Calu3 (cell line): ENCODE results near the gene TEAD4. TPM values are rescaled to one million over a fixed set of nuclear protein-coding genes. Genes with fewer than 3 reads are reported as not detected.

Experiments
- BruUV-seq: library from RNA; stranded (reverse); fragments of 400-500 nt; replicated peaks from 2 replicates; lab custom pipeline; 2021; lab: Mats Ljungman, UMichigan
- CTCF ChIA-PET: fragments of 300-600 bp; sonication (Branson Sonifier 250); formaldehyde crosslinking; loops from one replicate; lab custom pipeline; 2022; ENCODE audit warnings: antibody characterized with exemption; lab: Charles Lee
- DNase-seq: peaks from one replicate; pipeline ENCODE4 v3.0.0; 2022
- H3K27ac Mint-ChIP-seq: one replicate; pipeline ENCODE4 v1.8.0; 2022; ENCODE audit warnings: mixed read lengths; ENCODE audit not compliant: unreplicated experiment
- H3K27me3 Mint-ChIP-seq: one replicate; pipeline ENCODE4 v1.8.0; 2022; ENCODE audit warnings: mixed read lengths; ENCODE audit not compliant: unreplicated experiment
- H3K36me3 Mint-ChIP-seq: one replicate; pipeline ENCODE4 v1.8.0; 2022; ENCODE audit warnings: mild to moderate bottlenecking, moderate library complexity, mixed read lengths; ENCODE audit not compliant: insufficient read depth, unreplicated experiment
- H3K4me1 Mint-ChIP-seq: one replicate; pipeline ENCODE4 v1.8.0; 2022; ENCODE audit warnings: mild to moderate bottlenecking, low read depth, mixed read lengths; ENCODE audit not compliant: unreplicated experiment
- H3K4me3 Mint-ChIP-seq: one replicate; pipeline ENCODE4 v1.8.0; 2022; ENCODE audit warnings: mild to moderate bottlenecking, low read depth, moderate library complexity, mixed read lengths; ENCODE audit not compliant: unreplicated experiment
- H3K9me3 Mint-ChIP-seq: one replicate; pipeline ENCODE4 v1.8.0; 2022; ENCODE audit warnings: low read depth, mixed read lengths; ENCODE audit not compliant: unreplicated experiment
- CTCF ChIP-seq: fragments of 200-600 bp; IDR thresholded peaks from one replicate; pipeline ENCODE4 v1.8.0; 2022; ENCODE audit warnings: antibody characterized with exemption; ENCODE audit not compliant: unreplicated experiment
- intact Hi-C: fragments of 100-400 bp; cut with micrococcal nuclease; formaldehyde crosslinking; loops from one replicate; pipeline ENCODE4 v1.10.0; 2022; ENCODE audit not compliant: unreplicated experiment
- total RNA-seq: library from RNA; stranded (reverse); gene quantifications from 2 replicates; pipeline ENCODE4 v1.2.3, GENCODE V29; 2022

The TEAD4 gene
- total RNA-seq, 1 experiment from 2014 or later: 33.0 TPM

DNA sequence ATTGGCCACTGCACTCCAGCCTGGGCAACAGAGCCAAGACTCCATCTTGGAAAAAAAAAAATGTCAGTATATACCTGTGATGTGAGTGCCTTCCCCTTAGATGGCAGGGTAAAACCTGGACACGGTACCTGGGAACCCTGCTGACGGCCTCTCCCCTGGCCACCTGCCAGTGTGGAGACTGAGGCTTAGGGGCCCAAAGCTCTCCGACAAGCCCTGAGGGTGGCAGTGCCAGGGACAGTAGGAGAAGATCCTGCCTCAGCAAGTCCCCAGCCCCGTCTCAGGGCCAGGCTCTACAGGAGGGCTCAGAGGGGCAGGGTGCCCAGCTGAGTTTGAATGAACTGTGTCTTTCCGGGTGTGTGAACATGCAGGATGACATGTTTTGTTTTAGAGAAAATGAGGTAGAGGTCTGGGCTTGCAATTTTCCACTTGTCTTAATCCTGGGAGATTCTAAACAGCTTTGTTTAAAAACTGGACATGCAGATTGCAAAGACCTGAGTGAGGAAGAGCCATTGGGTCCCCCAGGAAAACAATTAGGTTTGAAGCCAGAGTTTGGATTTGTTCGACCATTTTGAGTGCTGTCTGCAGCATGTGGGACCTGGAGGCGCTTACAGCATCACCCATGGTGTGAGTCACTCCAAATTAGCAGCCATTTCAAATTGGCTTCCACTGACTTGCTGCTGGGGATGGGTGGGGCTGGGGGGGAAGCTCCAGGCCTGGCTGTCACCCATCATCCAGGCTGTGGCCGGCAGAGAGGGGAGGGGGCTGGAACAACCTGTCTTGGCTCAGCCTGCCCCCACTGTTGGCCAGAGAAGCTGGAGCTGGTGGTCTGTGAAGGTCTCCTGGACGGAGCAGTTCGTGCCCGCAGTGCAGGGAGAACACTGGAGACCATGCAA lies 128.8 kb downstream of the TEAD4 start:
- BruUV-seq: no TSS peak
- intact Hi-C loops: no loop called here
- H3K27ac Mint-ChIP-seq: no peak overlapping the region
- no peaks in the 10 kb centered on the region for H3K9me3 Mint-ChIP-seq
- CTCF ChIA-PET: interaction anchor here (0.9 to 1.3 kb wide), 2 partner anchors 9 to 12 kb away, joined by 3 to 4 read pairs; no protein-coding TSS in a partner anchor
- no peak for DNase-seq
- H3K4me1 Mint-ChIP-seq: peaks cover 11% of the 10 kb centered on the region
- no peak overlapping the region for H3K4me3 Mint-ChIP-seq
- TF ChIP-seq CTCF: no peak
- H3K27me3 Mint-ChIP-seq: no peaks in the 10 kb centered on the region
- no peaks in the 10 kb centered on the region for H3K36me3 Mint-ChIP-seq

- H3K9me3 Mint-ChIP-seq: no peaks in the 10 kb centered on the region
- no peak overlapping the region for H3K4me3 Mint-ChIP-seq
- peaks cover 11% of the 10 kb centered on the region for H3K4me1 Mint-ChIP-seq
- TF ChIP-seq CTCF: no peak
- no peaks in the 10 kb centered on the region for H3K27me3 Mint-ChIP-seq
- intact Hi-C loops: no loop called here
- BruUV-seq: no TSS peak
- H3K36me3 Mint-ChIP-seq: no peaks in the 10 kb centered on the region
- H3K27ac Mint-ChIP-seq: no peak overlapping the region
- DNase-seq: no peak
- CTCF ChIA-PET: no interaction called here
Observed at GRCh38 chr12:3089588-3089987, 130.4 kb downstream of the TEAD4 start.

Other genes with a start within 250 kb of the TEAD4 start
- 122 and 145 TPM in 2 replicates for gene FKBP4, start 164.4 kb upstream of the TEAD4 start, total RNA-seq
- gene ITFG2, start 146.7 kb upstream of the TEAD4 start, total RNA-seq: 26.7 and 31.9 TPM in 2 replicates
- not detected in 2 replicates for gene NRIP2, start 124.4 kb upstream of the TEAD4 start, total RNA-seq
- not detected in 2 replicates for gene TEX52, start 102.4 kb upstream of the TEAD4 start, total RNA-seq
- gene FOXM1, start 82.2 kb upstream of the TEAD4 start, total RNA-seq: 85.8 and 103 TPM in 2 replicates
- 55.6 and 64.8 TPM in 2 replicates for gene RHNO1, start 82.2 kb upstream of the TEAD4 start, total RNA-seq
- 19.7 and 21.6 TPM in 2 replicates for gene TULP3, start 68.5 kb upstream of the TEAD4 start, total RNA-seq
- 6.0 and 8.5 TPM in 2 replicates for gene TSPAN9, start 118.0 kb downstream of the TEAD4 start, total RNA-seq